NCI-H1694 (cell line): Measurements from ENCODE around the gene CRADD.
"Not testable (repeated sequence)": the region's sequence is repeated elsewhere in the genome, so short reads cannot be mapped to it uniquely, and the experiment has no call there.

Experiments used
- DNase-seq: peaks from one replicate; lab custom pipeline; 2025; lab: John Stamatoyannopoulos, UW

Gene CRADD

DNA sequence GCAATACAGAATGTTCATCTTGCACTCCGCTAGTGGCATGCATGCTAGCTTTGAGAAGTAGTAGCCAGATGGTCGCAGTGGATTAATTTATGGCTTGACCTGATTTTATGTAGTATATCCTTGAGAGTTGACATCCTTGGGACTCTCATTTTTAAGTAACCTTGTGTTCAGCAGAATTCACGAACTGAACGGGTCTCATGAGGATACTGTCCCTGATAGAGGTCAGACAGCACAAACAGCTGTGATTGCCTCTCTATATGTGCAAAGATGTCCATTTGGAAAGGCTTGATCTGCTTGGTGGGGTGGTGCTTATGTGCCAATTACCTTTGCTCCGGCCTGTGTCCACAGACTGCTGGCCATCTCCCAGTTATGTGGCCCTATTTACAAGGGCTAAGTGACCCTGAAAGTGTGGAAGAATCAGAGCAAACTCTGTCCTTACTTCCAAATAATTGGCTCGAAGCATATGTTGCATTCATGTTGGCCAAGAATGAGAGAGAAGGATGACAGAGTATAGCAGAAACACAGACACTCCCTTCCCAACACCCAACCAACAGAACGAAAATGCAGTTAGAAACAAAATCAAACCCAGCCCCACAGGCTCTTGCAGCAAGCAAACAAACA, 167.1 kb downstream of the CRADD start:
- DNase-seq, result no peak

DNA sequence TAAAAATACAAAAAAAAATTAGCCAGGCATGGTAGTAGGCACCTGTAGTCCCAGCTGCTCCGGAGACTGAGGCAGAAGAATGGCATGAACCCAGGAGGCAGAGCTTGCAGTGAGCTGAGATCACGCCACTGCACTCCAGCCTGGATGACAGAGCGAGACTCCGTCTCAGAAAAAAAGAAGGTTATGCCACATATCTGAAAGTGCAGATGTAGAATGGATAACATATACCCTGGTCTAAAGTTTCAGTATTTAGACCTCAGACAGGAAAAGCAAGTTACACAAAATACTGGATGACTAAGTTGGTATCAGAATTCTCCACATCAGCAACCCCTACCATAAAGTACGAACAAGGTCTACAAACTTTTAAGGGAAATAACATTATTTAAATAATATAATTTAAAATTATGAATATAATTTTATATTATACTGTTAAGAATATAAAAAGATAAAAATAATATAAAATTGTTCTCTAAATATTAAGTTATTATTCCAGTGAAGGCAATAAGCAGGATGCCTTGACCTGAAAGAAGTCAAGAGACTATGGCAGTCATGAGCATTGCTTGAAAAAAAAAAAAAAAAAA, 169.9 kb downstream of the CRADD start:
- no peak for DNase-seq

DNA sequence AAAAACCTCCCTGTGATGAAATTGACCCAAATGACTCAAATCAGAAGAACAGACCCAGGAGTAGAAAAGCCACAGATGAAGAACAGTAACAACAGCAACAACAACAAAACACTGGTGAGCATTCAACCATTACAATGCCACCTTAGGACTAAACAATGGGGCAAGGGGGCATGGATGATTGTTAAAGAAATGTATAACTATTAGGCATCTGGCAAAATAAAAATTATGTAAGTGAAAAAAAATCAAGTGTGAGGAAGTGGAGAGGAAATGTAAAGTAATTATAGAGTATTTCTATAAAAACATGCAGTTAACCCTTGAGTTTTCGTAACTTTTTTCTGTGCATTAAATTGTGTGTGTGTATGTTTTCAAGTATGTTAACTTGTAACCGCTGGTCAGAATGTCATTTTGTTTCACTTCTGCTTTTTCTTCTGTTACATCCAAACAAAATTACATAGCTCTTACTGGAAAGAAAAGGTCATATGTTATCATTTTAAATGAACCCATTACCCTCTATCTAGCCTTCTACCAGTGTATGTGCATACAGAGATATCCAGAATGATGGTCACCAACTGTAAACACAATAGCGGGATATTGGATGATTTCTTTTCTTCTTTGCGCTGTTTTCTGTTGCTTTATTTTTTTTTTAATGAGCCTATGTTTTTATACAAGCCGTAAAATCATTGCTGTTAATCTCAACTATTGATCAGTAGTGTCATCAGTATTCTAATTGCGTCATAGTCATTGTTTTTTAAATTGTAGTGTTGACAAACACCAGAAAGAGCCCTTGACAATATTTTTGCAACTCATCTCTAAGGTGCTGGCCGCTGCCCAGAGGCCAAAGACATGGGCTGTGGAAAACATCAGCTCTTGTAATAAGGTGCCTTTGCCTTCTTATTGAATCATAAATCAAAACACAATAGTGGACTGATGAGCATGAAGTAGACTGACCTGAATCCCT, 170.6 kb downstream of the CRADD start:
- no peak for DNase-seq

DNA sequence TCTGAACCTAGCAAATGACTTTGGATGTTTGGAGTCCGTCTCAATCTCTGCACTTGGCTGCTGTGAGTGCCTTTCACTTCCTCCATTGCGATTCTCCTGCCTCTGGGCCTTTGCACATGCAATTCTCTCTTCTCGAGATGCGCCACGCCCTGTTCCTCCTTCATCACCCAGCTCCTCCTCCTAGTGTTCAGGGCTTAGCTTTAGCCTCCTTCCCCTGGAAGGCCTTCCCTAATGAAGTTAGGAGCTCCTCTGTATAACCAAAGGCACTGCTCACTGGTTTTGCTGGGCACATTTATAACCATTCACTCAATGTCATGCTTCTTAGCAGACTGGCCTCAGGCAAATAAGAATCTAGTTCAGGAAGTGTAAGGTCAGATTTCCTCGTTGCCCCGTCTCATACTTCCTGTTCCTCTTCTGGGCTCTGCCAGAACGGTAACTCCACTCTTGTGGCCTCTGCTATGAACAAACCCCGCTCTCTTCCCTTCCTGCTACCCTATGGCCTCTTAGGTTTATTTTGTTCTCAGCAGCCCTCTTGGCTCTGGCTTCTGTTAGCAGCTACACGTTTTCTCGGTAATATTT, 171.4 kb downstream of the CRADD start:
- DNase-seq, result no peak

DNA sequence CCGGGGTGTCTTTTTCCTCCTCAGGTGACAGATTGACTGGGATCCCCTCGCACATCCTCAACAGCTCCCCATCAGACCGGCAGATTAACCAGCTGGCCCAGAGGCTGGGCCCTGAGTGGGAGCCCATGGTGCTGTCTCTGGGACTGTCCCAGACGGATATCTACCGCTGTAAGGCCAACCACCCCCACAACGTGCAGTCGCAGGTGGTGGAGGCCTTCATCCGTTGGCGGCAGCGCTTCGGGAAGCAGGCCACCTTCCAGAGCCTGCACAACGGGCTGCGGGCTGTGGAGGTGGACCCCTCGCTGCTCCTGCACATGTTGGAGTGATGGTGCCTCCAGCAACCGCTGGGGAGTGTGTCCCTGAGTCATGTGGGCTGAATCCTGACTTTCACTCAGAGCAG, 172.8 kb downstream of the CRADD start:
- DNase-seq, result no peak

DNA sequence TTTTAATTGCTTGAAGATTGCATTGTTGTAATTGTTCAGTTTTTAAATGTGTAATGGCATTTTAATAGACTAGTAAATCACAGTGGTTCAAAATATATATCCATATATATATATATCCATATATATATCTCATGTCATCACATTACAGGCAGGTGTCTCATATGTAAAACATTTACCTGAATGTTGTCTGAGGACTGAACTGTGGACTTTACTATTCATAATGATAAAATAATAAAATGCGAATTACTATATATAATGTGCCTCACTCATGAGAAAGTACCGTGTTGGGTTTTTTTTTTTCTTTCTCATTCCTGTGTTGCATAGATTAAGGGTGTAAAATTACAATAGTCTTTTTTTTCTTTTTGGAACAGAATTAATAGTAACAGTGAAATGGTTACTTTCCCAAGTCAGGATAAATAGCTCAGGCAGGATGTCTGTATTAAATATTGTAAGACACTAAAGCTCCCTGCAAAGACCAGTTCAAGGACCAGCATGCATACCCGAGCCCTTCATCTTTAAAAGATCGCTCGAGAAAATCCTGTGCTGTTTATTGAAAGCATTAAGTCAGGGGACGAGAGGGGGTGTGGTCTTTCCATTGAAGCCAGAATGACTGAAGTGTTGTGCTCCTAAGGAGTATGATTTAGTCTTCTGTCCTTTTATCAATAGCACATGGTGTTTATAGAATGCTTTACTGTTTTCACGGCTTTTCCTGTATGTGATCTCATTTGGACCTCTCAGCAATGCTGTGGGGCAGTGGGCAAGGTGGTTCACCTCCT, 173.5 kb downstream of the CRADD start:
- no peak for DNase-seq

DNA sequence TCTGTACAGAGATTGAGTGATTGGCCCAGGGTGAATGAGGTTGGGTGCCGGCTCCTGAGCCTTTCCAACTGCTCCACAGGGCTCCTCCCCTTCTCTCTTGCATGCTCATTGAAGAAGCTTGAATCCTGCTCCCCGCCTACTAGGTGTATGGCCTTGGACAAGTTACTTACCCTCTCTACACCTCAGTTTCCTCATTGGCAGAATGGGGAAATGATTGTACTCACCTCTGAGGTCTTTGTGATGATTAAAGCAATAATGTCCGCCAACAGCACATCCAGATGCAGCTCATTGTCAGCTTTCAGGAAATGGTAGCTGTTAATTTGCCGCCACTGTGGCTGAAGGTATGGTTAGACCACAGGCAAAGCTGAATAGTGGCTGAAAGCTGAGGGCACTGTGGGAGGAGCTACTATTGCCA, 174.1 kb downstream of the CRADD start:
- no peak for DNase-seq

DNA sequence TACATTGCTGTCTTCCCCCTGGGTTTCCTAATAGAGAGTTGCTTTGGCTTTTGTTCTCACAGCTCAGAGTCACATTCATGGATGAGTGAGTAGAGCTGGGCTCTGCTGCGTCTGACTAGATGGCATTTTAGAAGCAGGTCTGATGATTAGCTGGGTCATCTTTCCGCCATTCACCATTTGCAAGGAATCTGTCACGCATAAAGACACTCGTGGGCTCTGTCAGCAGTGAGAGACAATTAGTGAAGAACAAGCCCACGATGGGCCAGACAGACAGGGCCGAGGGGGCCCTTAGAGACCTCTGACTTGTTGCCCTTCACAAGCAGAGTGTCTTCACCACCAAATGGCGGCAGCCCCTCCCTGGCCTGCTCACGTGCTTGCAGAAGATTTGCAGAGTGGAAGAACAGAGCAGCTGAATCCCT, 175.0 kb downstream of the CRADD start:
- DNase-seq, result no peak

DNA sequence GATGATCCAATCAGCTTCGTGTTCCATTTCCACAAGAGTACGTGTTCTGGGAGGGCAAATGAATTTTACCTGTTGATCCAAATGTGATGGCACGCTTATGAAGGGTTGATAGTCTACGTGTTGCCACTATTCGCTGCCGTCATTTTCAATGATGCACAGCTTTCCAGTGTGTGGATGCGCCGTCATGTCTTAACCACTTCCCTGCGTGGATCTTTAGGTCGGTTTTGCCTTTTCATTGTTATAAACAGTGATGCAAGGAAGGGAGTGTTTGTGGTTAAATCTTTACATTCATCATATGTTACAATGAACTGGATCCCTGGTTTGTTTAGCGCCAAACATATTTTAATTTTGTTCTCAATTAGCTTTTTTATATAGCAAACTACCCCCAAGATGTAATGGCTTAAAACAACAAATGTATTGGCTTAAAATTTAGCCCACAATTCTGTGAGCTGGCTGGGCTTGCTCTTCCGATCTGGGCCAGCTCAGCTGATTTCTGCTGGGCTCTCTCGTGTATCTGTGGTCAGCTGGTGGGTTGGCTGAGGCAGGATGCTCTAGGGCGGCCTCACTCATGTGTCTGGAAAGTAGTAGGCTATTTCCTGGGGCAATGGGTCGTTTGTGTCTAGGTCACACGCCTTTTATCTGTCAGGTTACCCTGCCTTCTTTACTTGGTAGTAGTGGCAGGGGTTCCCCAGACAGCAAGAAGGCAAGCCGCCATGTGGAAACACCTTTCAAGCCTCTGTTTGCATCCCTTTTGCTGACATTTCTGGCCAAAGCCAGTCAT, 176.7 kb downstream of the CRADD start:
- no peak for DNase-seq

DNA sequence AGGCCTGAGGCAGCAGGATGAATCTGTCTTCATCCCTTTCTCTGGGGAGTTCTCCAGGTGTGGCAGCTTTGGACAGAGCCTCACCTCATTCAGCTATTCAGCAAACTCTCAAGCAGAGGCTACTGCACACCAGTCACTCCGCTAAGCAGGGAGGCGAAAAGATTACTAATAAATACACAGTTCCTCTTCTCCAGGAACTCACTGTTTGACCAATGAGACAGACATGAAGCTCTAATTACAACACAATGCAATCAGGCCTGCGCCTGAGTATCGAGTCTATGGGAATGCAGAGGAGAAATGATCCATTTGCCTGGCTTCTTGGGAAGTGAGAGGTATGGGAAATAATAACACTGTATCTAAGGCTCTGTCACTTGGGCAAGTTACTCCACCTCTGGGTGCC, 178.1 kb downstream of the CRADD start:
- DNase-seq, result no peak

DNA sequence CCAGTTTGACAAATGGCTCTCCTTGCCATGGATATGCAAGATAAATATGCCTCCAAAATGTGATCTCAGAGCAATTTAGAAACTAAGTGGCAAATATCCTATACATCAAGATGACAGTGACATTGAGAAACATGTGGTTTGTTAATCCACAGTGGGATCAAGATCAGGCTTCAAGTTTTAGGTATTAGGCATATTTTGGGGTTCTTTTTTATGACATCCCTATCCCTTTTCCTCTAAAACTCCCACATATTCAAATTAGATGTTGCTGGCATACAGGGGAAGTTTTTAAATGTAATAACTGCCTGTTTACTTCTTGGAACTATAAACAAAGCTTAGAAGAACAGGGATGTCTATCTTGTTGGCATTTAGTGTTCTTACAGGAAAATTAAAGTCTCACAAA, 179.4 kb downstream of the CRADD start:
- no peak for DNase-seq

DNA sequence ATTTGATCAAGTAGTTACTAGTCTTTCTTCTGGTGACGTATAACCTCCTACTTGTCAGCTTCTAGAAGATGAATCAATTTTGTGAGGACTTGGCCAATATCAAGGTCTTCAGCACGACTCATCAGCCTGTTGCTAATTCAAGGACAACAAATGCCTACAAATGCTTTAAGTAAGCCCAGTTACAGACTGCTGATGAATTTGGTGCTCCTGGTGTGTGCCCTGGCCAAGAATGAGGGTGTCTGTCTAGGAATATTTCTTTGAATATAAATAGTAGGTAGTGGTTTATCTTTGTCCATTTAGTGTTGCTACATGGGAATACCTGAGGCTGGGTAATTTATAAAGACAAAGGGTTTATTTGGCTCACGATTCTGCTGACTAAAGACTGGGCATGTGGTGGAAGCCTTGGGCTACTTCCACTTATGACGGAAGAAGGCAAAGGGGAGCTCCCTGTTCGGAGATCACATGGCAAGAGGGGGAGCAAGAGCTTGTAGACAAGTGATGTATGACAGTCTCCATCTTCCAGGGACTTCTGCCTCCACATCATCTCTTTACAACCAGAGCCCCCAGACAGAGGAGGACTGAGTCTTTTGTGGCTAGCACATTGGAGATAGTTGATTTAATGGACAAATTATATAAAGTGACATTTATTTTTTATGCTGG, 180.2 kb downstream of the CRADD start:
- DNase-seq, result no peak

DNA sequence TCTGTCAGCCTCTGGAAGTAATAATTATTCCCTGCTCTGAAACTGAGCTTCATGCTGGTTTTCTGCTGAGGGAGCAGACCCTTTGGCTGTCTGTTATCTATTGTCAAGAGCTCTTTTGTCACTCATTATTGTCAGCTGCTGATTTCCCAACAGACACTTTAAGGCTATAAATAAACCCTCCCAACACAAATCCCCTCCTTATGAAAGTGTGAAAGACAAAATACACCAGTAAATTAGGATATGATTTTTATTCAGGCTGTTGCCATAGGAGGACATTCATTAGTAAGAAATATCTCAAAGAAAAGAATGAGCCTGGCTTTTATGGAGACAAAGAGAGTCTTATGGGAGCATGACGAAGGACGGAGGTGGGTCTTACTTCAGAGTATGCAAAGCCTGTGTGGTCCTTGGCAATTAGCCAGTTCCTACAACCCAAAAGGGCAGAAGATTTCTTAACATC, 180.8 kb downstream of the CRADD start:
- DNase-seq, result no peak

DNA sequence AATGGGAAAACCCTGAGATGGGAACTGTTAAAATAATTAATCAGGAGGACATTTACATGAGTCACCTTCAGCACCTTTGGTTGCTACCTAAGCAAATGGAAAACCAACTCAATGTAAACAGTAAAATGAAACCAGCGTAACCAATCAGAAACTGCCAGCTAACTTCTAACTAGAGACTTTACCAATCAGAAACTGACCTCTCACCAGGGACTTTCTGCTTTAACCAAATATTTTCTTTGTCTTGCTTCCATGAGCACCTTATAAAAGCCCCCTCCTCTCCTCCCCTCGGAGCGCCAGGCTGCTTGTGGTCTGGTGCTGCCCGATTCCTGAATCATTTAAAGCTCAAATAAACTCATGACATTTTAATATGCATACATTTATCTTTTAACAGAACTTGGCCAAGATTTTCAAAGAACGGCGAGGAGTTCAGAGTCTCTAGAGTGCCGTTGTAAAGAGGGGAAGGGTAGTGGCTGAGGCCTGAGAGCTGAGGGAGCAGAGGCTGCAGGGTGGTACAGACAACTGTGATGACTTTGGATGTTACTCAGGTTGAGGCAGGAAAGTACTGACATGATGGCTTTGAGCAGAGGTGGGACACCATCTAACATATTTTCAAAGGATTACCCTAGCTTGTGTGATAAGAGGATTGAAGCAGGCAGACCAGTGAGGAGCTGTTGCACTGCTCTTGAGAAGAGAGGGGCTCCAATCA, 183.6 kb downstream of the CRADD start:
- no peak for DNase-seq

DNA sequence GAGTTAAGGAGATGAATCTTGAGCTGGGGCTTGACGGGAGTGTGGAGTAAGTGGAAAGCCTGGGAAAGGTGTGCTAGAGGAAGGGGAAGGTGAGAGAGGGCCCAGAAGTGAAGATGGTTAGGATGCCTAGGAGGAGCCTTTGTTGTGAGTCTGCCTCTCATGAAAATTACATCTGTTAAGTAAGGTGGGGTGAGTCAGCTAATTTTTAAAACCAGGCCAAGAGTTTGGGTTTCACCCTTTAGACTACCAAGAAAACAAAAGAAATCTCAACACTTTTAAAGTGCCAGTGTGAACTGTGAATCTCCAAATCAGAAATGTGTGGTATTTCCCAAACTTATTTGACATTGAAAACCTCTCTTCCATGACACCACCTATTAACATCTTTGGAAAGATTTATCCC, 185.2 kb downstream of the CRADD start:
- DNase-seq, result no peak

DNA sequence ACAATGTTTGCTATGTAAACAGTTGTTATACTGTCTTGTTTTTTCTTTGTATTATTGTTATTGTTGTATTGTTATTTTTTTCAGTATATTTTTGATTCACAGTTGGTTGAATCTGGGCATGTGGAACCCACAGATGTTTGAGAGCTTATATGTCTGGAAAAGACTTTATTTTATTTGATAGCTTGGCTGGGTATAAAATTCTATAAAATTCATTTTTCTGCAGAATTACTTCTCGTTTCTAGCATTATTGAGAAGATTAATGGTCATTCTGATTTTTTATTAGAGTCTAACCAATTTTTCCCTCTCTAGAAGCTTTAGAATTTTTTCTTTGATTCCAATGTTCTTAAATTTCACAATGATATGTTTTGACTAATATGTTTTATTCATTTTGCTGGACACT, 188.6 kb downstream of the CRADD start:
- DNase-seq, result no peak

DNA sequence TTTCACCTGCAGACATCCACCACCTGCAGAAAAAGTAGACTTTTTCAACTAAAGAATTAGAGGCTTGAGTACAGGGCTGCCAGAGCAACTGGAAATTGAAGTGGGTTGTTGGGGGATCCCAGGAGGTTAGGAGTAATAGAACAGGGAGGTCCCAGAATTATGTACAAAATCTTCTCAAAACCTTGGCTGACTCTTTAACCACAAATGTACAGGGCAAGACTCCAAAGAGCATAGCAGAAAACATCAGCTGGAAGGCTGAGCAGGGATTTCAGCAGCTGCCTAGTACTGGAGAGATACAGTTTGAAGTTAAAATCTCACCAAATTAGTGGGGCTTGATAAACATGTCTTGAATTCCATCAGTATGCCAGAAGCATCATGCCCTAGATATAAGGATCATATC, 191.6 kb downstream of the CRADD start:
- no peak for DNase-seq

DNA sequence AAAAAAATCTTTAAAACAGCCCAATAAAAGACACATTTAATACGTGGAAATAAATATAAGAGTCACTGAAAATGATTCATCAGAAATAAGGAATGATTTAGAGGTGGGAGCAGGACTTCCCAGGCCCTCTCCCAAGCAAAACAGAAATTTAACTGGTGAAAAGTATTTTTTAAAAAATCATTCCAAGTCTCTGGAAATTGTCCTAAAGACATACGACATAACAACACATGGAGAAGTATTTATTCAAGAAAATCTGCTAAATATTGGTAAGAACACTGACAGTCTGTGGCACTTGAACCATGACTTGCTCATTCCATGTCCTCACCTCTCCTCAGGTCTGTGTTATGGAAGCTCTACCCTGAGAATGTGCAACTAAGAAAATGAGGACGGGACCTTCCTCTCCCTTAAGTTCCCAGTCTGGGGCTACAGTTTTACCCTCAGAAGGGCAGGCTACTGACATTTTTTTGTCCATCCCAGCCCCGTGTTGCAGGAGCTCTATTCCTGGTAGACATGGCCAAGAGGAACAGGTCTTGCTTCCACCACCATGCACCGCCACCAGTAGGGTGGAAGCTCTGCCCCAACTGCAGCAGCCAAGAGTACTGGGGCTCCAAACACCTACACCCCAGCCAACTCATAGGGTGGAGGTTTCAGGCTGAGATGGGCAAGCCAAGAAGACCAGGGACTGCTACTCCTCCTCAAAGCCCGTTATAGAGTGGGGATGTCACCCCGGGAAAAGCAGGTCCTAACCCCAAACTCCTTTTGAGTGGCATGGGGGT, 193.0 kb downstream of the CRADD start:
- DNase-seq, result no peak

DNA sequence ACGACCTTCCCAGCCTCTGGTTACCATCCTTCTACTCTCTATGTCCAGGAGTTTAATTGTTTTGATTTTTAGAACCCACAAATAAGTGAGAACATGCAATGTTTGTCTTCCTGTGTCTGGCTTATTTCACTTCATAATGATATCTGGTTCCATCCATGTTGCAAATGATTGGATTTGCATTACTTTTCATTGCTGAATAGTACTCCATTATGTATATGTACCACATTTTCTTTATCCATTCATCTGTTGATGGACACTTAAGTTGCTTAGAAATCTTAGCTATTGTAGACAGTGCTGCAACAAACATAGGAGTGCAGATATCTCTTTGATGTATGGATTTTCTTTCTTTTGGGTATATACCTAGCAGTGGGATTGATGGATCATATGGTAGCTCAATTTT, 194.4 kb downstream of the CRADD start:
- not testable (repeated sequence) for DNase-seq
